NCI-H2171 (cell line): ENCODE measurements around the gene RAPGEF4.

Source experiments
- DNase-seq: peaks from one replicate; lab custom pipeline; 2025; lab: John Stamatoyannopoulos, UW

Gene RAPGEF4

GRCh38 chr2:172861656-172862476 lies 126.2 kb downstream of the RAPGEF4 start:
- DNase-seq, result no peak

DNA sequence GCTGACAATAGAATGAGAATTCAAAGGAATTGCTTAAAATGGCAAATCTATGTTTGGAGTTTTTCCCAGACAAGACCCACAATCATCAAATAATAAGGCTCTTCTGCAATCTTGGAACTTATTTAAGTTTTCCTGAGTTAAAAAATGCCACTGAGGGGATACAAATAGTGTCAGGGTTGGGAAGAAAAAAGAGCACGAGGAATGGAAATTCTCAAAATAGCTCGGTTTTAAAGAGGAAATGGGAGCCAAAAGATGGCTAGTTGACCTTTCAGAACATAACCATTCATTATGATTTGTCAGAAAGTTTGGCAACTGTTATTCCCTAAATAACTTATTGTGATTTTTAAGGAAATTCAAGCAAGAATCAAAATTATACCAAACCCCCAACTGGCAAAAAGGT lies 127.7 kb downstream of the RAPGEF4 start:
- no peak for DNase-seq

- no peak for DNase-seq
Measured at GRCh38 chr2:172864182-172864581, 128.5 kb downstream of the RAPGEF4 start.

DNA sequence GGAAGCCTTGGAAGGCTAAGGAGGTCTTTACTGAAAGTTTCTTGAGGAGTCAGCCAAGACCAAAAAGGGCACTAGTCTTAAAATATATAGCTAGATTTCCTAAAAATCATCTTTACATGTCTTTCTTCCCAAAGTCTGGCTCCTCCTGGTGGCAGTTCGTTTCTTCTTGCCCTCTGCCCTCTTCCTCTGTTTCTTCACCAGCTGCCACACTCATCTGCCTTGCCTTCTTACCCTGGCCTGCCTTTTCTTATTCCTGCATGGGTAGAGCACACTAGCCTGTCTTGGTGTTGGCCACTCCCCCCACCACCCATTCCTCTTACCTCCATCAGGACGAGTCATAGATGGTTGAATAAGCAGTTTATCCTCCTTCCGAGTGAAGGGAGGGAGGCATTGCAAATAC lies 129.8 kb downstream of the RAPGEF4 start:
- DNase-seq, result no peak

GRCh38 chr2:172869861-172870260 lies 134.2 kb downstream of the RAPGEF4 start:
- DNase-seq, result no peak

- DNase-seq, result no peak
Measured at GRCh38 chr2:172870396-172870795, 134.8 kb downstream of the RAPGEF4 start.

GRCh38 chr2:172877826-172878225 lies 142.2 kb downstream of the RAPGEF4 start:
- no peak for DNase-seq

- DNase-seq, result no peak
Measured at GRCh38 chr2:172878260-172878659, 142.6 kb downstream of the RAPGEF4 start.

DNA sequence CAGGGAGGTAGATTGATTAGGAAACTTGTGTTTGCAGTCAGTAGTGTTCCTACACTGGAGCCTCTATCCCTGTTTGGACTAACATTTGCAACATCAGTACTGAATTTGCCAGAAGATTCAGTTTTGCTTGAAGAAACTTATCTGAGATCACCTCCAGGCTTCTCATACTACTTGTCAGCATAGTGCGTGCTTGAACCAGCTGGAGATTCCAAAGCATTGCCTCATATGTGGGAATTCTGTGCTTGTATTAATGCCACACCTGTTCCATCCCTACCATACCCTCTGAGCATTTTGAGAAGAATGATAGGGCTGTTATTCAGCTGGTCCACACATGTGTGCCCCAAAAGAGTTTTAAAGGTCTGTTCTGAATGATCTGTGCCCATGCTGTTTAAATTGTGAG lies 148.7 kb downstream of the RAPGEF4 start:
- DNase-seq, result no peak

DNA sequence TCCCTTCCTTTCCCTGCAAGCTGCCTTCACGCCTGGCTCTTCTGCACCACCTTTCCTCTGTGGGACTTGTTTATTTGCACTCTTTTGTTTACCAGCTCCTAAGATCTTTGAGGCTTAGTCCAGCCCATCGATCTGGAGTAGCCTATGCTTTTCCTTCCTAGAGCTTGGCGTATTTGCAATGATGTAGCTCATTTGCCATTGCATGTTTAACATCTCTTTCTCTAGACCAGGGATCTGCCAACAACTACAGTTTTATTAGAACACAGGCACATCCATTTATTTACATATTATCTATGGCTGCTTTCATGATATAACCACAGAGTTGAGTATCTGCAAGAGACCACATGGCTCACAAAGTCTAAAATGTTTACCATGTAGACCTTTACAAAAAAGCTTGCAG lies 150.4 kb downstream of the RAPGEF4 start:
- DNase-seq, result no peak

GRCh38 chr2:172887280-172887679 lies 151.6 kb downstream of the RAPGEF4 start:
- DNase-seq, result no peak

DNA sequence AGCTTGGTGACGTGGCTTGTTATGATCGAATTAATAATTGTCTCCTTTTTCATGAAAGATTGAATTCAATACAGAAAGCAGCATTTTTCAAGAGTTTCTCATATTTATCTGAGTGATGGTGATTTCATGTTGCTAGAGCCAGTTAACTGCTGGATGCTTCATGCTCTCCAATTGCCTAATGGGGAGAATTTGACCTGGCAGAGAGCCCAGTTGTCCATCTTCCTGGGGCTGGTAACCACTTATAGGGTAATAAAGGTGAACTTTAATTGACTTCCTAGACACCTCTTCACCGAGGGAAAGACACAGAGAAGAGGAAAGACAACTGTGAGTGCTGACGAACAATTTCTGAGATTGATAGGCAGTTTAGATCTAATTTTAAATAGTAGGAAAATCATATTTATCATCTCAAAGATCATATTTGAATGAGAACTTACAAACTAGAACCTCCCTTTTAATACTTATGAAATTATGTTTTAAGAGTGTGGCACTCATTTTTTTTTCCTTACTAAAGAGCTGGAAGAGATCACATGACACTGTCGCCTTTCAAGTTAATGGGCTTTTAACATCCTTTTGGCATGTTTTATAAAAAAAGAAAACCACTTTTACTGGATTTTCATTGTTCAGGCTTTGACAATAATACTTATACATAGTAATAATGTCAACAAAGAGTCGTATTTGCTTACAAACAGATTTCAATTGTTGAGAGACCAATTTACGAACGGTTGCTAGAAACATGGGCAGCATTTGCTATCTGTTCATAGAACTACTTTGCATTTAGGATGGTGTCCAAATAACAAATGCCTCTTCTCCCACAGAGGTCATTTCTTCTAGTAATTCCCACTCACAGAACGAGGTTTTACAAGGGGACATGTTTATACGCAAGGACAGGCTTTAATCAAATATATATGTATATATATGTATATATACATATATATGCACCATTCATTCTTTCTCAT lies 153.3 kb downstream of the RAPGEF4 start:
- DNase-seq, result no peak

DNA sequence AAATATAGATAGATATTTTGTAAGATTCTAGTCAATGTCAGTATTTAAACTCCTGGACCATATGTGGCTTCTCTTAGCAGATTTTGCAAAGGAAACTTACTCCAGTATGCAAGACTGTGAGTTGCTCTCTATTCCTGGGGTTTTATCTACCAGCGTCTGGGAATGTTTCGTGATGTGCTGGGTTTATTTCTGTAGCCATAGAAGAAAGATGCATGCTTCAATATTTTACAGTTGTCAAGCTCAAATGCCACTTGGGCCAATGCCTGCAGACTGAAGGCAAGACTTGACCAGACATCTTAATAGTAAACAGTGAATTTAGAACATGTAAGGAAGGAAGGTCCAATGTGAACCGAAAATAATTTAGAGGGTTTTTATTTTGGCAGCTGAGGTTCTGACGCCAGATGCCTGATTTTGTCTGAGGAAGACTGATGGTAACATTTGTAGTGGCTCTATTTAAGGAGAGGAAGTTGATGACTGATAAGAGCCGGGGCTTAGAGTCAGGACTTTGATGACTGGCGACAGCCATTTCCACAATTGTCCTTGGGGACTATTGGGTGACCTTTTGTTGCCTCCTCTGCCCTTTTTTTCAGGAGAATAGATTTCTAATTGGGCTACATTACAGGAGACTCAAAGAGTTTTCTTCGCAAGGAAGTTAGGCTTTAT lies 154.3 kb downstream of the RAPGEF4 start:
- no peak for DNase-seq

- DNase-seq, result no peak
Measured at GRCh38 chr2:172893111-172893510, 157.5 kb downstream of the RAPGEF4 start.

GRCh38 chr2:172893671-172894070 lies 158.0 kb downstream of the RAPGEF4 start:
- DNase-seq, result no peak

DNA sequence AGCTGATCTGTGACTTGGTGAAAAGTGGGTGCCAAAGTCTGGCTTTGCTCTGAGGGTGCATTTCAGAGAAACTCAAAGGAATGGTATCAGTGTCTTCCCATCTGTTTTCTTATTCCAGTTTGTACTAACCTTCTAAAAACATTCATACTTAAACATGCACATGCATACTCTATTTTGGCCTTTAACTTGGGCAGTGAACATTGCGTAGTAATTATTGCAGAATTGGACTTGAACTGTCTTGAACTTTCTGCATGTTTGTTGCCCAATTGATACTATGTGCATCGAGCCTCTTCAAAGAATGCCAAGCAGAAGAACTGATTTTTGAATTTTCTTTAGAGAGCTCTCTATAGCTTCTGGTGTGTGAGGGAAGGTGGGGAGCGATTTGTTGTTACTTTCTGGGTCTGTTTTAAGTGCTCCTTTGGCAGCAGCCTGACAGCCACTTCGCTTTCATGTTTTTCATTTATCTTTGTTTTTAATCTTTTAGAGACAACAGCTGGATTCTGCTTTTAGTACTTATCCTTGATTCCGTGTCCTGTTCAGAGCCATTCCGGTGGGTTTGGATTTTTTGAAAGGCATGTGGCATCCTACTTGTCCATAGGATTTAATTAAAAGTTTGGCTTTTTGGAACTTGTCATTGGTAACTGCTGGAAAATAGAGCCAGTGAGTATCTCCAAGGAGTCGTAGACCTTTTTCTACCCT lies 159.2 kb downstream of the RAPGEF4 start:
- no peak for DNase-seq

GRCh38 chr2:172896661-172897081 lies 161.0 kb downstream of the RAPGEF4 start:
- DNase-seq, result no peak

- DNase-seq, result no peak
Measured at GRCh38 chr2:172900871-172901270, 165.2 kb downstream of the RAPGEF4 start.

- no peak for DNase-seq
Measured at GRCh38 chr2:172901913-172902312, 166.3 kb downstream of the RAPGEF4 start.

DNA sequence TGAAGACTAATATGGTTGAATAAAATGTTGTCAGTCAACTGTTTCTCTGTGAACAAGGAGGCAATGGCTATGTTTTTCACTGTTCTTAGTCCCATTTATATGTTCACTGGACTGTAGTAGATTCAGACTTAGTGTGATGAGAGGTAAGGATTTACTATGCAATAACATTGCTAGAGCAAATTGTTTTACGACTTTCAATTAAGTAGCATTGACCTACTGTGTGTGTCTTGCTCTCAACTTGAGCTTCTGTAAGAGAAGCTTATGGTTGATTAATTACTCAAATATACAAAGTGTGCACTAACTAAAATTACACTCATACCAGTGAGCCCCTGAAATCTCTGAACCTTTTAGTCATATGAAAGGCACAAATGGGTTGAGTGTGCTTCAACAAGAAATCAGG lies 168.6 kb downstream of the RAPGEF4 start:
- DNase-seq, result no peak

GRCh38 chr2:172905937-172906811 lies 170.5 kb downstream of the RAPGEF4 start:
- DNase-seq, result no peak
